NCI-H2107 treated with DMSO at 0.1 percent for 48 hours (cell line): ENCODE measurements around the gene PHF10.
A peak's percentile ranks its signal among the peaks of the same experiment; 100 is the strongest.
"Not testable (repeated sequence)": the region's sequence is repeated elsewhere in the genome, so short reads cannot be mapped to it uniquely, and the experiment has no call there.

ENCODE experiments used
- DNase-seq: peaks from one replicate; lab custom pipeline; 2025; ENCODE audit not compliant: unreplicated experiment; lab: John Stamatoyannopoulos, UW

PHF10 gene

DNA sequence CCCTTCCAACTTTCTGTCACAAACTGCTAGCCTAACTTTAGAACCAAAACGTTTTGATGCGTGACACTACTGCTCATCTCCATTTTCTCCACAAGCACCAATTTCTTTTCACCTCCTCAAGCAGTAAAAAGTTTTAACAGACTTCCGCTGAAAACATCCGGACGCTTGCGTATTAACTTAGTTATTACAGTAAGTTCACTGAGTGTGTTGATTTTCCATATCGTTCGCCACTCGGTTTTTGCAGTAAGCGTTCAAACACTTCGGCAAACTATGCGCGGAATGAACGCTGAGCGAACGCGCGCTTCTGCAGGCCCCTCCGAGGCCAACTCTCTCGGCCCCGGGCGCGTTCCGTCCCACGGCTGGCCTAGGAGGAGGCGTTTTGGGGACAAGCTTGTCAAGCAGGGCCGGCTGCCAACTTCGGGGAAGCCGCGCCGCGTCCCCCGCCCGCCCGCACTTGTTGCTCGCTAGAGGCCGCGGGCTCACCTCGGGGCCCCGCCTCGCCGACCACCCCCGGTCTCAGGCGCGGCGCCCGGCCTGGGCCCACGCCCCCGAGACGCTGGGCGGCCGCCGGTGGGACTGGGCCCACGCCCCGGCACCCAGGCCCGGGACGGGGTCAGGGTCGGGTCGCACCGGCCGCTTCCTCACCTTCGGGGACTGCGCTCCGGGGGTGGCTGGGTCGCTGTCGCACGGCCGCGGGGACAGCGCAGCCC, 945 bp downstream of the PHF10 start:
- DNase-seq, result no peak

GRCh38 chr6:169722362-169723199, 1.7 kb downstream of the PHF10 start:
- peak; percentile 39 for DNase-seq

DNA sequence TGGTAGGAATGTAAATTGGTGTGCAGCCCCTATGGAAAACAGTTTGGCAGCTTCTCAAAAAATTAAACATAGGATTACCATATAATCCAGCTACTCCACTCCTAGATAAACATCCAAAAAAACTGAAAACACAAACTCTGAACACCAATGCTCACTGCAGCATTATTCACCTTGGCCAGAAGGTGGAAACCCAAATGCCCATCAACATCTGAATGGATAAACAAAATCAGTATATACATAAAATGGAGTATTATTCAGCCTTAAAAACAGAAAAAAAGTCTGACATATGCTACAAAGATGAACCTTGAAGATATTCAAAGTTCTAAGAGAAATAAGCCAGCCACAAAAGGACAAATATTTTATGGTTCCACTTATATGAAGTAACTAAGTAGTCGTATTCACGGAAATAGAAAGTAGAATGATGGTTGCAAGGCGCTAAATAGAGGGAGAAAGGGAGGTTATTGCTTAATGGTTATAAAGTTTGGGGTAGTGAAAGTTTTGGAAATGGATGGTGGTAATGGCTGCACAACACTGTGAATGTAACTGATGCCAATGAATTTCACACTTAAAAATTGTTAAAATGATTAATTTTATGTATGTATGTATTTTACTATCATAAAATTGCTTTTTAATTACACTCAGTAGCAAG, 4.0 kb downstream of the PHF10 start:
- no peak for DNase-seq

DNA sequence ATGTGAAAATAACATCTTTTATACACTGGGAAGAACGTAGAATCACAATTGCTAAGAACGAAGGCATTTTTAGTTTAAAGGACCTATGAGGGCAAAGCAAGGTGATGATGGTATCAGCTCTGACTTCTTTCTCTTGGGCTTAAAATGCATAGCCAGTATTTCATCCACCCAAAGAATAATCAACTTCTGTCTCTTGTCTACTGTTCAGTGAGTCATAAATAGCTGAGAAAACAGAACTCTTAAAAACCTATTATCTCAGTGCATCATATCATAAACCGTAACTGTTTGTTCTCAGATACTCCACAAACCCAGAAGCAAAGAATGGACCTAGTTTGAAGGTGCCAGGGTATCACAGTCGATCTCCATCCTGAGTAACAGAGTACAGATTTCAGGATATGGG, 5.2 kb downstream of the PHF10 start:
- DNase-seq, result no peak

DNA sequence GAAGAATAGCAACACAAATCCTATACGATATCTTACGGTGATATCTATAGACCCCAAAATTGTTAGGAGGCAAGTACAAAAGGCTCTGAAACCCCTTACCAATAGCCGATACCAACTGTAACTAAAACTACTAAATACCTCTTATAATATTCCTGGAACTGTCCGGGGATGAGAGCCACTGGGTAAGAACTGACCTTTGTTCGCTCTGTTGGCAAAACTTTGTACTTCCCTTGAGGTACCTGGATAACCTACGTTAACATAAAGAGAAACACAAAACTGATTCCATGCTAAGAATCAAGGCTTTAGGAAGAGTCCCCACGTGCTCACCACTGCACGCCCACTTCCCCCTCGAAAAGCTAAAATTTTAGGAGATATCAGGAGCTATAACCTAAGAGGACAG, 9.7 kb downstream of the PHF10 start:
- no peak for DNase-seq

DNA sequence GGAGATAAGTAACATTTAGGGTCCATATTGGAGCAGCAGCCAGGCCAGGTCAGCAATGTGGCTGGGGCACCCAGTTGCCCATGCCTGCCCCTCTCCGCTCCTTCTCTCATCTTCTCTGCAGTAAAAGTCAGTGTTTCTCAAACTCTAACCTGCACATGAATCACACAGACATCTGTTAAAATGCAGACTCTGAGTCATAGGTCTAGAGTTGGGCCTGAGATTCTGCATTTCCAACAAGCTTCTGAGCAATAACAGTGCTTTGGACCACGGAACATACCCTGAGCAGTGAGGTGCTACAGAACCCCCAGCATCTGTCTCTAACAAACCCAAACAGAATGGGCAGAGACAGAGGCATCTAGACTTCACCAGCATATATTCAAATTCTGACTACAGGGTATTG, 10.1 kb downstream of the PHF10 start:
- DNase-seq, result no peak

DNA sequence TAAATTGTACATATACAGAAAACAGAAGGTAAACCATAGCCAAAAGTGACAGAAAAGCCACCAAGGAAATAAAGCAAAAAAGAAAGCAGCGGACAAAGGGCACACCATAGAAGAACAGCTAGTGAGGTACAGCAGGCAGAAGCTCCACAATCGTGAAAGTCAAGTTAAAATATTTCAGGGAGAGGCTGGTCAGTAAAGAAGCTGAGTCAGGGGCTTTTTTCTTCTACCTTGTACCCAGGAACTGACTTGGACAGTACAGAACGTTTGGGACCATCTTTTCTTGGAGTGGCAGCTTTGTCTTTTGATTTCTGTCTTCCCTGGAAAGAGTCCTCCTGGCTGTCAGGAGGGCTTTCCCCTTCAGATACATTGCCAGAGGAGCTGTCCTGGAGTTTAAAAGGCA, 14.3 kb downstream of the PHF10 start:
- DNase-seq, result no peak

DNA sequence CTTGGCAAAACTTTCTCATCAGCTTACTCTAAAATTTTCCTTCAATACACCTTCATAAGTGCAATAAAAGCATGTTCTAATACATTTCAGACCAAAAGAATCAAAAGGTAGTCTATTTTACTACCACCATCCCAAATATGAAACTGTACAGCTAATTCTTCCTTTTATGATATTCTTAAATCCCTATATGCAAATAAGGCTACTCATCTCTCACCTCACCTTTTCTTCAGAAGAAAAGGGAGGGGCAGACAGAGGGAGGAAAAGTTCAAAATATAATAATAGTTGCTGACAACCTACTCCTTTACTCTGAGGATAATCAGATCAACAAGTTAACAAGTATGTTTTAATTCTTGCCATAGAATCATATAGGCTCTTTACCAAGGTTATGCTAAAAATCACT, 15.0 kb downstream of the PHF10 start:
- DNase-seq, result no peak

DNA sequence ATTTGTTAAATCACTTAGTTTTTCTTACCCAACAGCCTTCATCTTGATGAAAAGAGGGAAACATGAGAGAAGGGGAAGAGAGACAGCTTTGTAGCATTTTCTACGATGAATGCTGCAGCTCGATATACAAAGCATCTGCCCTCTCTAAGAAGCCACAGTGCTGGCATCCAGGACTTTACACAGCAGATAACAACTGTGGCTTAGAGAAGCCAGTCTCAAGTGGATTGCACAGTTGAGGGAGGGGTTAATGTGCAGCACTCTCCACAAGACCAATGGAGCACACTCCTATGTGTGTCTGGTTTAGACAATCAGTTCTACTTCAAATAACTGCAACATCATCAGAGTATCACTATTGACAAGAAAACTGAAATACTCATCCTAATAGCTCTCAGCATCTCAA, 16.5 kb downstream of the PHF10 start:
- no peak for DNase-seq

GRCh38 chr6:169702840-169703246, 21.5 kb downstream of the PHF10 start:
- DNase-seq, result no peak

- peak; percentile 71 for DNase-seq
These were observed 22.1 kb downstream of the PHF10 start, which contains the start of the genes C6orf120 and WDR27 for GRCh38 chr6:169701954-169702839. Gene C6orf120, plus strand, starts transcription at chr6:169702126. Its CDS starts 334 bp downstream, at chr6:169702460. Gene WDR27, minus strand, starts transcription at chr6:169702029. Its CDS starts 13,024 bp downstream, at chr6:169689005.

- no peak for DNase-seq
These were observed 22.9 kb downstream of the PHF10 start for GRCh38 chr6:169701311-169701953.

DNA sequence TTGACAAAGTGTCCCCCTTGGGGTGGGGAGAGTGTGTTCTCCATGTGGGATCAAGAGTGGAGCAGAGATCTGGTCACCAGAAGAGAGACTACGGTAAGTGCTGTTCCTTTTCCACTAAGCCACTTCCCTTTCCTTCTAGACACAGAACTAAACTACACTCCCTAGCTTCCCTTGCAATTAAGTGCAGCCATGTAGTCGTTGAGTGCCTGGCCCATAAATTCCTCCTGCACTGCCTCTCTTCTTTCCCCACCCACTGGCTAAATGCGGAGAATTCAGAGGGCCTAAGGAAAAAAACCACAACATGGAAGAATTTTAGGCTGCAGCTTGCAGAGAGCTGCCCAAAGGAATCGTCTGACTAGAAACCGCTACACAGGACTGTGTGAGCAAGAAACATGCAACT, 24.0 kb downstream of the PHF10 start:
- no peak for DNase-seq

GRCh38 chr6:169697115-169697514, 27.2 kb downstream of the PHF10 start:
- DNase-seq, result not testable (repeated sequence)

GRCh38 chr6:169695131-169695530, 29.2 kb downstream of the PHF10 start:
- no peak for DNase-seq

DNA sequence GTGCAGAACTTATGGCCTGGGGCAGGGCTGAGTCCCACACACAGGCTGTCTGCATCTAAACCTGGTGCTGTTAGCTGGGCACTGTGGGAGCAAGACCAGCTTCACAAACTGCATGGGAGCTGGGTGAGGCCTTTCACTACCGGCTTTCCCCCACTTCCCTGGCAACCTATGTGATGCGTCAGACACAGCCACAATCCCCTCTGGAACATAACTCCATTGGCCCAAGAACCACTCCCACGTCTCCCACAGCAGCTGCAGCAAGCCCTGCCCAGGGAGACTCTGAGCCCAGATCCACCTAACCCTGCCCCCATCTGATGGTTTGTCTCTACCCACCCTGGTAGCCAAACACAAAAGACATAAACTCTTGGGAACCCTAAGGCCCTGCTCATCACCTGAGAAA, 31.8 kb downstream of the PHF10 start:
- DNase-seq, result no peak

DNA sequence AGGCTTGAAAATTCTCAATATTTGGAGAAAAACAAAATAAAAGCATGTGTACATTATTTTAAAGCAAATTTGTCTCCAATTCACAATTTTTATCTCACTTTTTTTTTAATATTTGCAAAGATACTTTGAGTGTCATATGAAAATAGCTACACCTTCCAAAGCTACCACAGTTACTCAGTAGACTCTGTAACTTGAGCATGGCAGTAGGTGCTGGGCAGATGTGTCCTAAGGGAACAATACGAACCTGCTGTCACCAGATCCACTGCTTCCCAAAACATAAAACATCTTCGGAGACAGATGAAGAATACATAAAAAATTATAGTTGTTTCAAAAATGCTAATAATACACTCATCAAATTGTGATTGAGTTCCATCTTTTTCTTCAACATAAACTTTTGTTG, 33.0 kb downstream of the PHF10 start:
- DNase-seq, result no peak

DNA sequence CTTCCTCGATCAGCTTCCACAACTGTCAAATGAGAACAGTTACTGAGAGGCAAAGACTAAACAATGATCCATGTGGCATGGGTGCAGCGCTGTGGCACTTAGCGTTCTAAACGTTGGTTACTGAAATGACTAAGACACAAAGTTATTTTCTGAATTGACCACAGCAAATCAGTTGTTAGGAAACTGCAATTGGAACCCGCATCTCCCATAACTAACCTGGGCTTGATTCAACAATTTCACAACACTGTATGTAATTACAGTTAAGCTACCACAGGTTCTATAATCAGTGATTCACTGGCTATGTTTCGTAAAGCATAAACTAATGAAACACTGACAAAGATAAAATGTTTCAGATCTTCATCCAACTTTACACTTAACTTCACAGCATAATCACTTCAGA, 35.0 kb downstream of the PHF10 start:
- DNase-seq, result no peak

- DNase-seq, result no peak
These were observed 38.4 kb downstream of the PHF10 start for GRCh38 chr6:169685860-169686259.

- DNase-seq, result no peak
These were observed 40.2 kb downstream of the PHF10 start for GRCh38 chr6:169684056-169684455.
